ENCODE measurements around the gene FBXL19. TPM values are rescaled to one million over a fixed set of nuclear protein-coding genes. Genes with fewer than 3 reads are reported as not detected.

FBXL19 gene
- total and polyA plus RNA-seq, 2 experiments from 2014 or later: 2.1 to 19.4 TPM

DNA sequence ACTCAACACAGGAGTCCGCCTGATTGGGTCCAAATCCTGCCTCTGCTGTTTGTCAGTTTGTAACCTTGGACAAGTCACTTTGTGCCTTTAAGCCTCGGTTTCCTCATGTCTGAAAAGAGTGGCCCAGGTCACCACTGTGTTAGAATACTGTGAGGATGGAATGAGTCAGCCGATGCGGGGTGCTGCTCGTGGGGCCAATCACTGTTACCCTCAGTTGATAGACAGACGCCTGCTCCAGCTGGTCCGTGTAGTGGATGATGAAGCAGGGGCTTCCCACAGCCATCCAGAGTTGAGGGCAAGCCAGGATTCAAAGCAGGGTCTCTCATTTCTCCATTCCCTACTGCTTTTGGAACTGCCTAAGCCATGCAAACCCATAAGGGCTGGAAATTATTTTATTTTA is 5.8 kb downstream of the FBXL19 start:
- TF ChIP-seq, protein P1, sequence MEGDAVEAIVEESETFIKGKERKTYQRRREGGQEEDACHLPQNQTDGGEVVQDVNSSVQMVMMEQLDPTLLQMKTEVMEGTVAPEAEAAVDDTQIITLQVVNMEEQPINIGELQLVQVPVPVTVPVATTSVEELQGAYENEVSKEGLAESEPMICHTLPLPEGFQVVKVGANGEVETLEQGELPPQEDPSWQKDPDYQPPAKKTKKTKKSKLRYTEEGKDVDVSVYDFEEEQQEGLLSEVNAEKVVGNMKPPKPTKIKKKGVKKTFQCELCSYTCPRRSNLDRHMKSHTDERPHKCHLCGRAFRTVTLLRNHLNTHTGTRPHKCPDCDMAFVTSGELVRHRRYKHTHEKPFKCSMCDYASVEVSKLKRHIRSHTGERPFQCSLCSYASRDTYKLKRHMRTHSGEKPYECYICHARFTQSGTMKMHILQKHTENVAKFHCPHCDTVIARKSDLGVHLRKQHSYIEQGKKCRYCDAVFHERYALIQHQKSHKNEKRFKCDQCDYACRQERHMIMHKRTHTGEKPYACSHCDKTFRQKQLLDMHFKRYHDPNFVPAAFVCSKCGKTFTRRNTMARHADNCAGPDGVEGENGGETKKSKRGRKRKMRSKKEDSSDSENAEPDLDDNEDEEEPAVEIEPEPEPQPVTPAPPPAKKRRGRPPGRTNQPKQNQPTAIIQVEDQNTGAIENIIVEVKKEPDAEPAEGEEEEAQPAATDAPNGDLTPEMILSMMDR (IDR thresholded peaks at IDR 0.05; ENCODE audit: poor library complexity): no peak
- TF ChIP-seq EZH2phosphoT487 (IDR thresholded peaks at IDR 0.05; ENCODE audit: low read depth, severe bottlenecking, unreplicated experiment) (no peak), EZH2 (IDR thresholded peaks at IDR 0.05; ENCODE audit: borderline replicate concordance) (no peak)
- Histone ChIP-seq H3K27me3 (no peaks in the 10 kb centered on the region), H3K4me3 (no peak overlapping the region), H3K27ac (no peak overlapping the region), H4K20me1 (ENCODE audit: insufficient read depth, poor library complexity, severe bottlenecking) (peaks cover 3% of the 10 kb centered on the region), H2AFZ (no peak overlapping the region), H3K9me3 (ENCODE audit: low read depth) (no peaks in the 10 kb centered on the region), H3K4me1 (ENCODE audit: insufficient read depth) (peaks cover 5% of the 10 kb centered on the region), H3K4me2 (no peak overlapping the region), H3K79me2 (peaks cover 8% of the 10 kb centered on the region), H3K9me2 (replicated peaks; ENCODE audit: insufficient read depth) (no peaks in the 10 kb centered on the region), H3K36me3 (replicated peaks; ENCODE audit: insufficient read depth, low read depth) (no peaks in the 10 kb centered on the region)
- DNase-seq (ENCODE audit: low spot score): no peak
- 90% methylated on average over 7 of the region's 7 CpGs for WGBS (ENCODE audit: low lambda C conversion rate, missing lambda C conversion rate)

DNA sequence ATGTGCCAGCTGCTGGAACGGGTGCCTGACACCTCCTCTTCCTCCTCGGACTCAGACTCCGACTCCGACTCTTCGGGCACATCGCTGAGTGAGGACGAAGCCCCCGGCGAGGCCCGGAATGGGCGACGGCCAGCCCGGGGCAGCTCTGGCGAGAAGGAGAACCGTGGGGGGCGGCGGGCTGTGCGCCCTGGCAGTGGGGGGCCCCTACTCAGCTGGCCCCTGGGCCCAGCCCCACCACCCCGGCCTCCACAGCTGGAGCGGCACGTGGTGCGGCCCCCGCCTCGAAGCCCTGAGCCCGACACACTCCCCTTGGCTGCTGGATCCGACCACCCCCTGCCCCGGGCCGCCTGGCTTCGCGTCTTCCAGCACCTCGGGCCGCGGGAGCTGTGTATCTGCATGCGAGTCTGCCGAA is 6.8 kb downstream of the FBXL19 start:
- Histone ChIP-seq H2AFZ (no peak overlapping the region), H3K36me3 (replicated peaks; ENCODE audit: insufficient read depth, low read depth) (no peaks in the 10 kb centered on the region), H3K4me2 (no peak overlapping the region), H4K20me1 (ENCODE audit: insufficient read depth, poor library complexity, severe bottlenecking) (no peaks in the 10 kb centered on the region), H3K4me1 (ENCODE audit: insufficient read depth) (no peaks in the 10 kb centered on the region), H3K27ac (no peak overlapping the region), H3K79me2 (peaks cover 4% of the 10 kb centered on the region), H3K27me3 (no peaks in the 10 kb centered on the region), H3K9me3 (ENCODE audit: low read depth) (no peaks in the 10 kb centered on the region), H3K4me3 (no peak overlapping the region), H3K9me2 (replicated peaks; ENCODE audit: insufficient read depth) (no peaks in the 10 kb centered on the region)
- DNase-seq (ENCODE audit: low spot score): no peak
- TF ChIP-seq EZH2phosphoT487 (IDR thresholded peaks at IDR 0.05; ENCODE audit: low read depth, severe bottlenecking, unreplicated experiment) (no peak), EZH2 (IDR thresholded peaks at IDR 0.05; ENCODE audit: borderline replicate concordance) (no peak)
- TF ChIP-seq, protein P1 (IDR thresholded peaks at IDR 0.05; ENCODE audit: poor library complexity): no peak
- WGBS (ENCODE audit: low lambda C conversion rate, missing lambda C conversion rate): 95% methylated on average over 24 of the region's 35 CpGs

DNA sequence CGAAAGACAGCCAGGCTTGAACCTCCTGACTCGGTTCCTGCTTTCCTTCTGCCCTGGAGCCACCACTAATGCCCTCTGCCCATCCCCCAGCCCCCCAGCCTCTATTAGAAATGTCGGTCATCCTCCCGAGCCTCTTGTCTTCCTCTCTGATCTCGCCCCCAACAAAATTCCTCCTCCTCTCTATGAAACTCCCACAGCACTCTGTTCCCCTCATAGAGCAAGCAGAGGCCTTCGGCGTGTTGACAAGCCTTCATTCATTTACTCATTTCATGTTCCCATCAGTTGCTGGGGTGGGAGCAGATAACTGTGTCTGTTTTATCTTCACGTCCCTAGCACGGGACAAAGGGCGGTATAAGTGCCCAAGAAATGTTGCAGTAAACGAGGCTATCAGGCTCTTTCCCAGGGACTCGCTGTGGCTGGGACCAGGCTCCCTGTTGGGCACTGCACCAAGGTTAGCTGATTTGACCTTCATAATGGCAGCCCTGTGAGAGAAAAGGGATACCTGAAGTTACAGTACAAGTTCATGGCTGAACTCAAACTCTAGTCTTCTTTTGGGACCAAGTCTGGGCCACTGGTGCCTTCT is 7.8 kb downstream of the FBXL19 start:
- Histone ChIP-seq H2AFZ (no peak overlapping the region), H3K27ac (no peak overlapping the region), H3K79me2 (peaks cover 3% of the 10 kb centered on the region), H4K20me1 (ENCODE audit: insufficient read depth, poor library complexity, severe bottlenecking) (no peaks in the 10 kb centered on the region), H3K4me1 (ENCODE audit: insufficient read depth) (no peaks in the 10 kb centered on the region), H3K9me2 (replicated peaks; ENCODE audit: insufficient read depth) (no peaks in the 10 kb centered on the region), H3K27me3 (no peaks in the 10 kb centered on the region), H3K4me3 (no peak overlapping the region), H3K36me3 (replicated peaks; ENCODE audit: insufficient read depth, low read depth) (no peaks in the 10 kb centered on the region), H3K4me2 (no peak overlapping the region), H3K9me3 (ENCODE audit: low read depth) (no peaks in the 10 kb centered on the region)
- TF ChIP-seq EZH2phosphoT487 (IDR thresholded peaks at IDR 0.05; ENCODE audit: low read depth, severe bottlenecking, unreplicated experiment) (no peak), EZH2 (IDR thresholded peaks at IDR 0.05; ENCODE audit: borderline replicate concordance) (no peak)
- WGBS (ENCODE audit: low lambda C conversion rate, missing lambda C conversion rate): 75% methylated on average over 12 of the region's 12 CpGs
- DNase-seq (ENCODE audit: low spot score): no peak

DNA sequence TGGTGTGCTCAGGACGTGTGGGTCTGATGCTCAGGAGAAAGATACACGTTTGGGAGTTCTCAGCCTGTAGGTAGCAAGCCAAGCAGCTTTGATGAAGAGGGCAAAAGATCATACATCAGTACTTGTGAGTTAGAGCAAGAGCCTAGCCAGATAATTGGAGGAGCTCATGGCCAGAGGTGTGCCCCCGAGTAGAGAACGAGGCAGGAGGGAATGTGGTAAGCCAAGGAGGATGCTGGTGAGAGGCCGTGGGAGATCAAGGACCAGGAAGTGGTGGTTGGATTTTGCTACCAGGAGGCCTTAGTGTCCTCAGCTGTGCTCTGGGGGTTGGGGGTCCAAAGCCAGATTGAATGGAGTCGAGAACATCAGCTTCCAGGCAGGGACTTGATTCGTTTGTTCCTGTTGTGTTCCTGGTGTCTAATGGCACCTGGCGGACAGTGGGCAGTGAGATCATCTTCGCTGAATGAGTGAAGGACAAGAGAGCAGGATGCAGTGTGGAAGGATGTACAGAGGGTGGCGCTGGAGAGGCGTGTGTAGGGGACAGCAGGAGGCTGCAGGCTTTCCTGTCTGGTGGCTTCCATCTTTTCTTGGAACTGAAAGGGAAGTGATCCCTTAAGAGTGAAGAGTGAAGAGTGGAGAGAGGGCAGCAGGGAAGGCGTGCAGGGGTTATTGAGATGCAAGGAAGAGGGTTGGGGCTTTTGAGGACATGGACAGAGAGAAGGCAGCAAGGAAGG is 11.6 kb downstream of the FBXL19 start:
- H3K4me3 ChIP-seq: no peak overlapping the region
- peaks cover 3% of the 10 kb centered on the region for H3K79me2 ChIP-seq
- H3K4me1 ChIP-seq (ENCODE audit: insufficient read depth): no peaks in the 10 kb centered on the region
- no peaks in the 10 kb centered on the region for H4K20me1 ChIP-seq (ENCODE audit: insufficient read depth, poor library complexity, severe bottlenecking)
- H3K27me3 ChIP-seq: no peaks in the 10 kb centered on the region
- H2AFZ ChIP-seq: no peak overlapping the region
- no peak overlapping the region for H3K4me2 ChIP-seq
- DNase-seq (ENCODE audit: low spot score): peak; percentile 64
- H3K36me3 ChIP-seq (replicated peaks; ENCODE audit: insufficient read depth, low read depth): no peaks in the 10 kb centered on the region
- no peak overlapping the region for H3K27ac ChIP-seq
- H3K9me2 ChIP-seq (replicated peaks; ENCODE audit: insufficient read depth): no peaks in the 10 kb centered on the region
- TF ChIP-seq, protein P1 (IDR thresholded peaks at IDR 0.05; ENCODE audit: poor library complexity): peak; percentile 43
- no peak for TF ChIP-seq EZH2 (IDR thresholded peaks at IDR 0.05; ENCODE audit: borderline replicate concordance)
- no peaks in the 10 kb centered on the region for H3K9me3 ChIP-seq (ENCODE audit: low read depth)
- WGBS (ENCODE audit: low lambda C conversion rate, missing lambda C conversion rate): 82% methylated on average over 12 of the region's 12 CpGs

Data from hepatocyte (in vitro differentiated cells).